Cortex of kidney (tissue), 1 donor: Measurements from ENCODE around the gene ZNF655.
"Not testable (repeated sequence)": the region's sequence is repeated elsewhere in the genome, so short reads cannot be mapped to it uniquely, and the experiment has no call there.

Source experiments
- DNase-seq: peaks from one replicate; lab custom pipeline; 2025; lab: John Stamatoyannopoulos, UW

Gene ZNF655

DNA sequence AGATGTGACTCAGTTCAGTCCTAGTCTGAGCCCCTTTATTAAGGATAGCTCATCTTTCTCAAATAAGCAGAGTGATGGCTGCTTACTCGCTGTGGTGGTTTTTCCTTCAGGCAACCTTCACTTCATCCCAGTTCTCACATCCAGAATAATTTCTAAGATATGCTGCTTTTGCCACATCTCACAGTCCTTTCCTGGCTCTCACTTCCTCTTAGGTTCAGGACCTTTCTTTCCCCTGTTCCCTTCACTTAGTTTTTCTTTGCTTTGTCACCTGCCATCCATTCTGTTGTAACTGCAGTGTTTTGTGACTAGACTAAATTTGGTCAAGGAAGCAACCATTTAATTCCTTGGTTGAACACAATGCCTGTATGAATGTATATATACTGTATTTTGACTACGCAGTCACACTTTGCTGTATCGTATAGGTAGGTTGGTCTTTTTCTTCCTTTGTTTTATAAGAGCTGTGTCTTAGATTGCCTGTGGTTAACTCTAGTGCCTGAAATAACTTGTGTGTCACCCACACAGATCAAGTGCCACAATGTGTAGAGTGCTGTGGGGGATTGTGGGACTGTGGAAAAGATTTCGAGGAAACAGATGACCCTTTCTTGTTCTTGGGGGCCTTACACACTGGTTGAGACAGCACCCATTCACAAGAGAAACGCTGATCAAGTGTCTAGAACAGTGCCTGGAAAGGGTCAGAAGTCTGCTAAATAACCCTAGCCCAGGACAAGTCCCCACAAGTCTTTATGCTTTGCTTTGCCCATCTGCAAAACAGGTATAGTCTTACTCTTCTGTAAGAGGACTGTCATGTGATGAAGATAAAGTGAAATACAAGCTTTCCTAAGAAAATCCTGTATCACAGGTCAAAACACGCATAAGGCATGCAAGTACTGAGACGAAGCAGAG is 2.6 kb downstream of the ZNF655 start:
- no peak for DNase-seq

DNA sequence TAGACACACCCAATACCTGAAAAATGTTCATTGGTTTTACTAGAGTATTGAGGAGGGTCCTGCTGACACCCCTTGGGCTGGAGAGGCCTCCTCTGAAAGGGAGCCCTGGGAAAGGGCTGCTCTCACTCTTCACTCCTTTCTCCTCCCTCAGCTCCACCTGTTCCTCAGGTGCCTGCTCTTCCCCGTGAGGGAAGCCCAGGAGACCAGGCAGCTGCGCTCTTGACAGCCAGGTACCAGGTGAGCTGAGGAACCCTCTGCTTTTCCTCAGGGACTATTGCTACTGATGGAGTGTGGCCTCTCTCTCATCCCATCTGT is 3.3 kb downstream of the ZNF655 start:
- no peak for DNase-seq

DNA sequence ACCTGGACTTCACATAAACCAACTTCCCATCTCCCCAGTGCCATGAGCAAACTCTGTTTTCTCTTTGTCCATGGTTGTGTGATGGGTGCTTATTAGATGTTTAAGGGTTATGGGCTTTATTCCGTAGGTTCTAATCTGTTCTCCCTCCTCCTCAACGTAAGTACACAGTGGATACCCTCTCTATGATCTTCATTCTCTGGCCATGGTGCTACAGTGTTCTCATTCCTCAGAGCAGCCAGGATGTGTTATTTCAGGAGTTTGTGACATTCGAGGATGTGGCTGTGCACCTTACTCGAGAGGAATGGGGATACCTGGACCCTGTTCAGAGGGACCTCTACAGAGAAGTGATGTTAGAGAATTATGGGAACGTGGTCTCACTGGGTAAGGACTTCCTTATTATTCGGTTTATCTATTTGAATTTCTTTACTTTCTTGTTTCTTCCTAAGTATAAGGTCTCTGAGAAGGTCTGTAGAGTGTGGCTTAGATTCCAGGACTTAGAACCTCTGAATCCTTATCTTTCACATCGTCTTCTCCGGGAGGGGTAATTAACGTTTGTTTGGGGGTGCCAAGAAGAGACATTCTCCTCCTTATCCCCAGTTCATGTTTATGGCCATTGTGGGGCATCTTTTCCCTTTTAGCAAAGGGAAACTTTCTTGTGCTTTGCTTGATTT is 3.8 kb downstream of the ZNF655 start:
- DNase-seq = no peak

DNA sequence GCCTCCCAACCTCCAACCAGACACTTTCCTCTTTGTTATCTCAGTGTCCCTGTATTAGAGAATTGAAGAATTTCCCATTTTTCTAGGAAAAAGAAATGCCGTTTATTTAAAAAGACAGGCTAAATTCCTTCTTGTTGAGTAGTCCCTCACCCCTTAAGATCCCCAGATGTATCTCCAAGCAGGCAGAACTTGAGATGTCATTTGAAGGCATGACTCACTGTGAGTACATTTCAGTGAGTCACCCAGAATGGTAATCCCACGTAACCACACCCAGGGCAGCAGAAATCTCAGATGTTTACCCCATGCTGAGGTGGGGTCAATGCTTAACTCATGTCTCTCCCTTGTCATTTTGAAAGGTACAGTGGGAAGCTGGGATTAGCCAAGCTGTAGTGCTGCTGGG is 4.4 kb downstream of the ZNF655 start:
- DNase-seq = no peak

DNA sequence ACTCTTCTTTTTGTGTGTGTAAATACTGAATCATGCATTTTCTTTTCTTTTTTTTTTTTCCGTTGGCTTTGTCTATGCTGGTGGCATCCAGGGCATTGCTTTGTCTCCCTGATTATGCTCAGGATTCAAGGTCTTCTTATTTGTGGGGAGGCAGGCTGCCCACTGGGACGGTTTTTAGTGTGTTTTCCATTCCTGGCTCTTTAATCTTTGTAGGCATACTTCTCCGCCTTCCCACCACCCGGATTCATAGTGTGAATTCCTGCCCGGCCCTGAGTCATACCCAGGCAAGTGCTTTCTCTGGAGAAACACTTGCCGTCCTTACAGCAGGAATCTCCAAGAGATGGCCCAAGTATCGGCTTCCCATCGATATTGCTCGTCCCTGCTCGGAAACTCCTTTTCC is 5.2 kb downstream of the ZNF655 start:
- no peak for DNase-seq

DNA sequence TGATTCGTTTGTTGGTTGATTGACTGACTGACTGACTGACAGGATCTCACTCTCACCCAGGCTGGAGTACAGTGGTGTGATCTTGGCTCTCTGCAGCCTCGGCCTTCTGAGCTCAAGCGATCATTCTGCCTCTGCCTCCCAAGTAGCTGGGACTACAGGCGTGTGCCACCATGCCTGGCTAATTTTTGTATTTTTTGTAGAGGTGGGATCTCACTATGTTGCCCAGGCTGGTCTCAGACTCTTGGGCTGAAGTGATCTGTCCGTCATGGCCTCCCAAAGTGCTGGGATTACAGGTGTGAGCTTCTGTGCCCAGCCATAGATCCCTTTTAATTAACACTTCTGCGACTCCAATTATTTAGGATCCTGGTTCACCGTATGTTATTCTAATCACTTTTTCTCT is 10.3 kb downstream of the ZNF655 start:
- DNase-seq = not testable (repeated sequence)

DNA sequence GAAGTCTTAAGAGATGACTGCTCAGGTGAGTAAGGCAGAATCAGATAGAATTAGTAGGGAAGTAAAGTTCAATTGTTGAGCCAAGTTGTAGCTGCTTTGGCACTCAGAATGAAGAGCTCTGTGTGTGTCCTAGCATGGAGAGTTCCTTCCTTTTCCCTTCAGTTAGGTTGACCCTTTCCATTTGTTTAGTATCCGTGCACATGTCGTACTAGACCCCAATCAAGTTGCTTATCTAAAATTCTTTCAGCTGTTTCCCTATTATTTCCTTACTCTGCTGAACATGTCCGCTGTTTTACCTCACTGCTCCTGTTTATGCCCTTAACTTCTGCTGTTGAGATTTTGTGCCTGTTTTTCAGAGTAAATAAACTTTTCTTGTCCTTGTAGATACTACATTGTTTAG is 13.3 kb downstream of the ZNF655 start:
- no peak for DNase-seq

DNA sequence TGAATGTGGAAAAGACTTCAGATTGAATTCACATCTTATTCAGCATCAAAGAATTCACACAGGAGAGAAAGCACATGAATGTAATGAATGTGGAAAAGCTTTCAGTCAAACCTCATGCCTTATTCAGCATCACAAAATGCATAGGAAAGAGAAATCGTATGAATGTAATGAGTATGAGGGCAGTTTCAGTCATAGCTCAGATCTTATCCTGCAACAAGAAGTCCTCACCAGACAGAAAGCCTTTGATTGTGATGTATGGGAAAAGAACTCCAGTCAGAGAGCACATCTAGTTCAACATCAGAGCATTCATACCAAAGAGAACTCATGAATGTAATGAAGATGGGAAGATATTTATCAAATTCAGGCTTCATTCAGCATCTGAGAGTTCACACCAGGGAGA is 14.8 kb downstream of the ZNF655 start:
- no peak for DNase-seq

DNA sequence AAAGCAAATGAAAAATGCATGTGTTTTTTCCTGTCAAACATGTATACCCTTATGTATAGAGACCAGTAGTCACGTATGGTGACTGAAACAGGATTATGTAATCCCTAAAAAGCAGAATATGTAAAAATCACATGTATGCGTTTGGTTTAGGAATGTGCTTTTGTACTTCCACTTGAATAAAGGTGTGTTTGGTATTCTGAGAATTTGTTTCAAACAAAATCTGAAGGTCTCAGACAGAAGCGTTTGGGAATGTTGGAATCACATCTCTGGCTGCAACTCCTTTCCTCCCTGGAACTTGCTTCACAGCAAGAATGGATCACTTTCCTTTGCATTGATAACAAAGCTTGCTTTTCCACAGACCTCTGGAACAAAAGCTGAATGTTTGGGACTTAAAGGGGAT is 17.8 kb downstream of the ZNF655 start:
- no peak for DNase-seq

DNA sequence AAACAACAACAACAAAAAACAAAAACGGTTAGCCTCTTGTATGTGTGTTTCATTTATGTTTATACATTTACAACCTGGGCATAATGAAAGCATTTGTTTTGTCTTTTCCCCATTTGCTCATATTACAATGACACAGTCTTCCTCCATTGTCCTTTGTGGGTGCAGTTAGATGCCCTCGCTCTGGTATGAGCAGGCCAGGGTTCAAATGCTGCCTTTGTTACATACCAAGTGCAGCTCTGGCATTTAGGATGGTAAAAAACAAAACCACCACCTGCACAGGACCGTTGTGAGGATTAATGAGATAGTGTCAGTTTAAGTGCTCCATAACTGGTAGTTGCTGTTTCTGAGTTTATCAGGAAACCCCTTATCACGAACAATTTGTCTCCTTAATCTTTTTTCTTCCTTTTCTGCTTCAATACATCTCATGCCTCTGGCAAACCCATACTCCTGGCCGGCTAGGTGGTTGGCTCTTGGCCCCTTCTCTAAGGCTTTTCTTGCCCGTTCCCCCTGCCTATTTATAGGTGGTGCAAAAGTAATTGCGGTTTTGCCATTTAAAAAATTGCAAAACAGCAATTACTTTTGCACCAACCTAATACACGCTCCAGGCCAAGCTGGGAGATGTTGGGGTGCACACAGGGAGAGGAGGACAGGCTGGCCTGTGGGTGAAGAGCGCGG is 21.0 kb downstream of the ZNF655 start:
- no peak for DNase-seq

DNA sequence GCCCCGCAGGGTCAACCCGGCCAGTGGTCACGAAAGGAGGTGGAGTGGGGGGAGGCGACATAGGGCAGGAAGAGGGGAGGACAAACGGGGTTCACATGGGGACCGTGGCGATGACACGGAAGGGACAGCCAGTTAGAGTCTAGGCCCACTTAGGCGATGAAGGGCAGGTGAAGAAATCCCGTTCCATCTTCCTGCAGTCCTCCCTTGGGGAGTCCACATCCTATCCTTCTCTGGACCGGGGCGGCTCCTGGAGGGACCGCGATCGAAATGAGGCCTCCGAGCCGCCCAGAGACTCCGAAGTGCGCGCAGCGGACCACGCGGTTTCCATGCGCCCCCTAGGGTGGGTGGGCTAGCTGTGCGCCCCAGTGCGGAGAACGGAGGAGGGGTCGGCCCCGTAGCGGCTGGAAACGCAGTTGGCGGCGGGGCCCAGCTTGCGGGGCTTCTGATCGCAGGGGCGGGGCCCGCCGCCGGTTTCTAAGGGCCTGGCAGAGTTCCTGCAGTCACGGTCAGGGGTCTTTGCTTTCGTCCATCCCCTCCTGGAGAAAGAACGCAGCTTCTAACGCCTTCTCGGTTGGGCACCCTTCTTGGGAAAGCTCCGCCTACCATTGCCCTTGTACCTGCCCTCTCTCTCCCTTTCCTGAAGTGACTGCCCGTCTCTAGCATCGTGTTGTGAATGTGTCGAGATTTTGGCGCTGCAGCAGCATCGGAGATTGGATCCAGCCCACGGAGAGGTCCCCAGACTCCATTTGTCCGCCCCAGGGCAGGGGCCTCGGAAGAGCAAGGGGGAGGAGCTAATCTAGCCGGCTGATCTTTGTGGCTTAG is 21.7 kb downstream of the ZNF655 start:
- DNase-seq = no peak

DNA sequence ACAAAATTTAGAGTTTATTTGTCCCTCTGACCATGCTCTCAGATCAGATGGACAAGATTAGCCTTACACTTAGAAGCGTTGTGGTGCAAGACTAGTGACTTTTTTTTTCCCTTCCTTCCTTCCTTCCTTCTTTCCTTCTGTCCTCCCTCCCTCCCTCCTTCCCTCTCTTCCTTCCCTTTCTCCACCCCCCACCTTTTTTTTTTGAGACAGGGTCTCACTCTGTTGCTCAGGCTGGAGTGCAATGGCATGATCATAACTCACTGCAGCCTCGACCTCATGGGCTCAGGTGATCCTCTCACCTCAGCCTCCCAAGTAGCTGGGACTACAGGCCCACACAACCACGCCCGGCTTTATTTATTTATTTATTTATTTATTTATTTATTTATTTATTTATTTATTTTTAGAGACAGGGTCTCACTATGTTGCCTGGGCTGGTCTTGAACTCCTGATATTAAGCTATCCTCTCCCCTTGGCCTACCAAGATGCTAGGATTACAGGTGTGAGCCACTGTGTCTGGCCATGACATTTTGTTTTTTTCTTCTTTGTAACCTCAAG is 22.4 kb downstream of the ZNF655 start:
- DNase-seq = not testable (repeated sequence)

DNA sequence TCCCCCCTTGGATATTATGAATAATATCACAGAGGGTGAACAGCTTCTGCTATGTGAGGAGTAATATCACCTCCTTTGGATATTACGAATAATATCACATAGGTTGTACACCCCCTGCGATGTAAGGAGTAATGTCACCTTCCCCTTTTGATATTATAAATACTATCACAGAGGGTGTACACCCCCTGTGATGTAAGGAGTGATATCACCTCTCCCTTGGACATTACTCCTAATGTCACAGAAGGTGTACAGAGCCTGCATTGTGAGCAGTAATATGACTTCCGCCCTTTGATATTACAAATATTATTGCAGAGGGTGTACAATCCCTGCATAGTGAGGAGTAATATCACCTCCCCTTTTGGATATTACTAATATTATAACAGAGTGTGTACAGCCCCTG is 30.4 kb downstream of the ZNF655 start:
- no peak for DNase-seq

DNA sequence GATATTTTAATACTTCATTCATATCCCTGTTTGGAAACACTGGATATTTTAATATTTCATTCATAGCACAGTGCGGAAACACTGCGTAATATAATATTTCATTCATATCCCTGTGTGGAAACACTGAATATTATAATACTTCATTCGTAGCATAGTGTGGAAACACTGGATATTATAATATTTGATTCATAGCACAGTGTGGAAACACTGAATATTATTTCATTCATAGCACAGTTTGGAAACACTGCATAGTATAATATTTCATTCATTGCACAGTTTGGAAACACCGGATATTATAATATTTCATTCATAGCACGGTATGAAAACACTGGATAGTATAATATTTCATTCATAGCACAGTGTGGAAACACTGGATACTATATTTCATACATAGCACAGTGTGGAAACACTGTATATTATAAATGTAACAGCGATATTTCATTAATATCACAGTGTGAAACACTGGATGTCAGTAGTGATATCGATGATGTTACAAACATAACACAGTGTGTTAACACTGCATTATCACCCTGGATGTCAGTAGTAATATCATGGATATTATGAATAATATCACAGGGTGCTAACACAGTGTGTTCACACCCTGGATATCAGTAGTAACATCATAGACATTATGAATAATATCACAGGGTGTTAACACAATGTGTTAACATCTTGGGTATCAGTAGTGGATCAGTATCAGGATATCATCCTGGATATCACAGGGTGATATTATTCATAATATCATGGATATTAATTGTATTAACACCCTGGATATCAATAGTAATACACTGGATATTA is 36.7 kb downstream of the ZNF655 start:
- DNase-seq = no peak

DNA sequence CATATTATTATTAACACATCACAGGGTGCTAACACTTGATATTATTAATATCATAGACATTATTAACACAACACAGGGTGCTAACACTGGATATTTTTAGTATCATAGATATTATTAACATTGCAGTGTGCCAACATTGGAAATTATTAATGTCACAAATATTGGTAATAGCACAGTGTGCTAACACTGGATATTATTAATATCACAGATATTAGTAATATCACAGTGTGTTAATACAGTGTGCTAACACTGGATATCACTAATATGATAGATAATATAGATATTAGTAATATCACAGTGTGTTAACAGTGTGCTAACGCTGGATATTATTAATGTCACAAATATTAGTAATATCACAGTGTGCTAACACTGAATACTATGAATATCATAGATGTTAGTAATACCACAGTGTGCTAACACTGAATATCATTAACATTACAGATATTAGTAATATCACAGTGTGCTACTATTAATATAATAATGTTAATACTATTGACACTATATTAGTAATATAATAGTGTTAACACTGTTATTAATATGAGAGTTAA is 38.0 kb downstream of the ZNF655 start:
- no peak for DNase-seq

DNA sequence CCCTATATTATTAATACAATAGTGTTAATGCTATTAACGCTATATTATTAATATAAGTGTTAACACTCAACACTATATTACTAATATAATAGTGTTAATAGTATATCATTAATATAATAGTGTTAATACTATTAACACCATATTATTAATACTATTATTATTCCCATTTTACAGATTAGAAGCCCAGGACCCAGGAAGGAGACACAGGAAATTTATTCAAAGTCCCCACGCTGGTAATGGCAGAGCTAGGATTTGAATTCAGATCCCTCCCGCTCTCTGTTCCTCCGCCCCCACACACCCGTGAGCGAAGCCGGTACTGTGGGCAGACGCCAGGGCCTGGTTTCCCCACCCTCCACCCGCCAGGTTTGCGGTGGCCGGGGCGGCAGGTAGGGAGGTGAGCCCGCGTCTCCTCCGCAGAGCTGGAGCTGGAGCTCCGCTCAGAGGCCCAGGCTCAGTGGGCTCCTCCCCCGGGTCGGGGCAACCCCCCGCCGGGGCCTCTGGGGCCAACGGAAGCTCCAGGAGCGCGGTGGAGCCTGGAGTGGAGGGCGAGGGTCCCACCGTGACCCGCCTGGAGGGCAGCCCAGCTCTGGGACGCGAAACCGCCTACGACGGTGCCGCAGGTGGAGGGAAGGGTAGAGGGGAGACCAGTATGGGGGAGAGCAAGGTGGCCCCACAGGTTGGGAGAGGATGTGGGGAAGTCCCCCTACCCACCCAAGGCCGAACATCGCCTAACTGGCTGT is 39.5 kb downstream of the ZNF655 start, which contains the start of gene TMEM225B:
Gene TMEM225B, plus strand, starts transcription at position 506 of the 740 bp plus-strand sequence. CDS start 6,122 bp downstream, outside the sequence.
- no peak for DNase-seq

DNA sequence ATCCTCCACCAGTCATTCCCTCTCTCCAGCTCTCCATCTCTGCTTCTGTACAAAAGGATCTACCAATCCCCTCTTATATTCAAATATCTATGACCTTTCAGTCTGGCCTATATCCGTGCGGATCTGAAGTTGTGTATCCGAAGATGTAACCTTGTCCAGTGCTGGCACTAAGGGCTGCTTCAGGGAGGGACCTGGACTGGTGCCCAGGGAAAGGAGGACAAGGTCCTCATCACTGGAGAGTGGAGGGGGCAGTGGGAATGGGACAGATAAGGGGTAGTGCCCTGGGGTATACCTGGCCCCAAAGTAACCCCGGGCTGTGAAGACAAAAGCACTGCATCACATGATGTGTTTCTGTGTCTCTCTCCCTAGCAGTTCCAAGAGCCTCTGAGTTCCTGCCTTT is 41.4 kb downstream of the ZNF655 start:
- DNase-seq = no peak

DNA sequence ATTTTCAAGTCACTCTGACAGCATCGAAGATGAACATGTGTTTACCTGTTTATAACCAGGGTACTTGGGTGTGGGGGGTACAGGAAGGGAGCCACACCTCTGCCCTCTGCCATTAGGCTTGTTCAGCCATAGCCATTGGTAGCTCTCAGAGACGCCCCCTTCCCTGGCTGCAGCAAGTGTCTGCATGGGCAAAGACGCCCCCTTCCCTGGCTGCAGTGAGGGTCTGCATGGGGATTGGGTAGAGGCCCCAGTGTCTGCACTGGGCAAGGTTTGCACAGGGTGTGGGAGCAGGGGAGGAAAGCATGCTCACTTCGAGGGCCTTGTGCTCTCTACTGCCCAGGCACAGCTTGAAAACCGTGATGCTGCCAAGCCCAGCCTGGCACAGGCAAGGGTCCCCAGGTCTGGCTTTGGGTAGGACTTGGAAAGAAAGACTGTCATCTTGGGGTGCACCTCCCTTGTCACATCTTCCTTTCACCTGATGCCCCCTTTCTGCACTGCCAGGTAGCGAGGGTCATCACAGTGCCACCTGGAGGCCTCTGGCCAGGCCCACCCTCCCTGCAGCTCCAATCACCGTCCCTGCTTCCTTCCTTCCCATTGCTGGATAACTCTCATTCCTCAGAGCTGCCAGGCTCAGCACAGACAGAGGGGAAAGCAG is 43.3 kb downstream of the ZNF655 start:
- no peak for DNase-seq

DNA sequence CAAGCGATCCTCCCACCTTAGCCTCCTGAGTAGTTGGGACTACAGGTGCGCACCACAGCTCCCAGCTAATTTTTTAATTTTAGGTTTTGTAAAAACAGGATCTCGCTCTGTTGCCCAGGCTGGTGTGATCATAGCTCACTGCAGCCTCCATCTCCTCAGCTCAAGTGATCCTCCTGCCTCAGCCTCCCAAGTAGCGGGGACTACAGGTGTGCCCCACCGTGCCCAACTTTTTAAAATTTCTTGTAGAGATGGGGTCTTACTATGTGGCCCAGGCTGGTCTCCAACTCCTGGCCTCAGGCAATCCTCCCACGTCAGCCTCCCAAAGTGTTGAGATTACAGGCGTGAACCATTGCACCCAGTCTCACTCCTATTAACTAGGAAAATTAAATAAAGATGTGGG is 47.1 kb downstream of the ZNF655 start:
- DNase-seq = no peak
